A673 (cell line): ENCODE measurements around the gene LRRC4. TPM values are rescaled to one million over a fixed set of nuclear protein-coding genes. Genes with fewer than 3 reads are reported as not detected.

Experiments used
- BruUV-seq: library from RNA; stranded (reverse); fragments of 400-500 nt; replicated peaks from 2 replicates; lab custom pipeline; 2021; lab: Mats Ljungman, UMichigan
- CTCF ChIA-PET: fragments of 300-600 bp; sonication (Branson Sonifier 250); formaldehyde crosslinking; loops from one replicate; lab custom pipeline; 2022; ENCODE audit warnings: antibody characterized with exemption; lab: Charles Lee
- POLR2A ChIA-PET: fragments of 300-600 bp; sonication (Branson Sonifier 250); formaldehyde crosslinking; loops from one replicate; lab custom pipeline; 2022; ENCODE audit warnings: antibody characterized with exemption; ENCODE audit not compliant: low non-redundant PET; lab: Charles Lee
- DNase-seq: peaks from one replicate; pipeline ENCODE4 v3.0.0-alpha.2; 2015; ENCODE audit warnings: low spot score
- H3K27ac ChIP-seq: fragments of 200-600 bp; sonication (generic); 2 replicates; pipeline ENCODE4 v1.5.1; 2016; ENCODE audit warnings: mixed run types, low read depth, mild to moderate bottlenecking, mixed read lengths, antibody characterized with exemption, low read length; ENCODE audit not compliant: poor library complexity, severe bottlenecking
- H3K27me3 ChIP-seq: fragments of 200-600 bp; sonication (generic); replicated peaks from 2 replicates; pipeline ENCODE4 v1.6.1; 2017; ENCODE audit warnings: mixed run types, low read depth, mild to moderate bottlenecking, mixed read lengths, antibody characterized with exemption, low read length; ENCODE audit not compliant: insufficient read depth, poor library complexity
- H3K36me3 ChIP-seq: fragments of 200-600 bp; sonication (generic); 2 replicates; pipeline ENCODE4 v1.6.1; 2016; ENCODE audit warnings: mixed run types, mild to moderate bottlenecking, mixed read lengths, antibody characterized with exemption, low read length; ENCODE audit not compliant: insufficient read depth, poor library complexity, severe bottlenecking
- H3K4me1 ChIP-seq: fragments of 200-600 bp; sonication (generic); 2 replicates; pipeline ENCODE4 v1.6.1; 2017; ENCODE audit warnings: mixed run types, mild to moderate bottlenecking, mixed read lengths, antibody characterized with exemption, low read length; ENCODE audit not compliant: insufficient read depth, poor library complexity, severe bottlenecking
- H3K4me3 ChIP-seq: fragments of 200-600 bp; sonication (generic); 2 replicates; pipeline ENCODE4 v1.5.1; 2016; ENCODE audit warnings: low read depth, mixed run types, mild to moderate bottlenecking, mixed read lengths, low read length; ENCODE audit not compliant: poor library complexity, severe bottlenecking
- H3K9me3 ChIP-seq: fragments of 200-600 bp; sonication (generic); 2 replicates; pipeline ENCODE4 v1.6.1; 2016; ENCODE audit warnings: mixed run types, low read depth, mild to moderate bottlenecking, mixed read lengths, antibody characterized with exemption, low read length; ENCODE audit not compliant: poor library complexity, severe bottlenecking
- EZH2 ChIP-seq: fragments of 200-600 bp; sonication (generic); IDR thresholded peaks from 2 replicates; pipeline ENCODE4 v1.6.1; 2017; ENCODE audit warnings: borderline replicate concordance, low read depth, mild to moderate bottlenecking, mixed read lengths, antibody characterized with exemption, low read length; ENCODE audit not compliant: poor library complexity, severe bottlenecking
- intact Hi-C: fragments of 100-400 bp; cut with micrococcal nuclease; formaldehyde crosslinking; loops from one replicate; pipeline ENCODE4 v1.10.0; 2022; ENCODE audit not compliant: unreplicated experiment
- total RNA-seq: library from RNA; stranded (reverse); gene quantifications from 2 replicates; pipeline ENCODE4 v1.2.3, GENCODE V29; 2021
- TF ChIP-seq, protein P1 (sequence below): fragments of 300-800, 200-600 bp; sonication (generic); conservative IDR thresholded peaks from 2 replicates; pipeline ENCODE4 v1.5.1; 2017; ENCODE audit warnings: low read depth, mild to moderate bottlenecking, antibody characterized with exemption, low read length, moderate library complexity, mixed read lengths

LRRC4 gene
- total RNA-seq, 1 experiment from 2014 or later = 16.1 TPM

DNA sequence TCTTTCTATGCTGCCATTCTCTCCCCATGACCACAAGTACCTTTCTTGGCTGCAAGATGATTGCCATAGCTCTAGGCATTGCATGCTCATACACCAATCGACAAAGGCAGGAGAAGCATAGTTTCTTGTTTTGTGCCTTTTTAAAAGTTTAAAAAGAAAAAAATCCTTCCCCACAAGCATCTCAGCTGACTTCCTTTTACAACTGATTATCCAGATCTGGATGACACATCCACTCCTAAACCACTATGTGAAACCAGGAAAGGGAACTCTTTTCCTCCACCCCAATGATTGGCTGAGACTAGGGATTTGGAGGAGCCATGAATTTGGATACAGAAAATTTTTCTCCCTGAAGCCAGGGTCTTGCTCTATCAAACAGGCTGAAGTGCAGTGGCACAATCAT is 14.5 kb upstream of the LRRC4 start:
- POLR2A ChIA-PET = no interaction called here
- BruUV-seq = no TSS peak
- no peak for DNase-seq
- Histone ChIP-seq H3K9me3 (no peaks in the 10 kb centered on the region), H3K27me3 (no peaks in the 10 kb centered on the region), H3K36me3 (no peaks in the 10 kb centered on the region), H3K4me1 (no peaks in the 10 kb centered on the region), H3K4me3 (no peak overlapping the region), H3K27ac (no peak overlapping the region)
- CTCF ChIA-PET = no interaction called here
- intact Hi-C loops = no loop called here
- no peak for TF ChIP-seq EZH2
- TF ChIP-seq, protein P1, sequence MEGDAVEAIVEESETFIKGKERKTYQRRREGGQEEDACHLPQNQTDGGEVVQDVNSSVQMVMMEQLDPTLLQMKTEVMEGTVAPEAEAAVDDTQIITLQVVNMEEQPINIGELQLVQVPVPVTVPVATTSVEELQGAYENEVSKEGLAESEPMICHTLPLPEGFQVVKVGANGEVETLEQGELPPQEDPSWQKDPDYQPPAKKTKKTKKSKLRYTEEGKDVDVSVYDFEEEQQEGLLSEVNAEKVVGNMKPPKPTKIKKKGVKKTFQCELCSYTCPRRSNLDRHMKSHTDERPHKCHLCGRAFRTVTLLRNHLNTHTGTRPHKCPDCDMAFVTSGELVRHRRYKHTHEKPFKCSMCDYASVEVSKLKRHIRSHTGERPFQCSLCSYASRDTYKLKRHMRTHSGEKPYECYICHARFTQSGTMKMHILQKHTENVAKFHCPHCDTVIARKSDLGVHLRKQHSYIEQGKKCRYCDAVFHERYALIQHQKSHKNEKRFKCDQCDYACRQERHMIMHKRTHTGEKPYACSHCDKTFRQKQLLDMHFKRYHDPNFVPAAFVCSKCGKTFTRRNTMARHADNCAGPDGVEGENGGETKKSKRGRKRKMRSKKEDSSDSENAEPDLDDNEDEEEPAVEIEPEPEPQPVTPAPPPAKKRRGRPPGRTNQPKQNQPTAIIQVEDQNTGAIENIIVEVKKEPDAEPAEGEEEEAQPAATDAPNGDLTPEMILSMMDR = no peak

DNA sequence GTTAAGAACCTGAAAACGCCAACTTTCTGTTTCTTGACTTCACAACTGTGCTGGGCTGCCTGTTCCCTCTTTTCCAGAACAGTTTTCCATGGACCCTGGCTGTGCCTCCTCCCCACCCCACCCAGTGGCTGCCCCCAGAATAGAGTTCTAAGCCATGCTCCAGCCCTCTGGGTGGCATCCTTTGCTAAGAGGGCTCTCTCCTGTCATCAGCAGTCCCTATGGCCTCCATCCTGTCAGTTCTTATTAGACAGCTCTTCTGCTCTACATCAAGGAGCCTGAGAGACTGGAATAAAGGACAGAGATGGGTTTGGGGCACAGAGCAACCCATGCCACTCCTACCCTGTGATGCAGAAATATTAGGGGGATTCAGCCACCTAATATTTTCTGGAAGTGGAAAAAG is 13.9 kb upstream of the LRRC4 start:
- BruUV-seq = no TSS peak
- CTCF ChIA-PET = no interaction called here
- Histone ChIP-seq H3K9me3 (no peaks in the 10 kb centered on the region), H3K27me3 (no peaks in the 10 kb centered on the region), H3K27ac (no peak overlapping the region), H3K4me3 (no peak overlapping the region), H3K4me1 (no peaks in the 10 kb centered on the region), H3K36me3 (no peaks in the 10 kb centered on the region)
- intact Hi-C loops = no loop called here
- DNase-seq = no peak
- TF ChIP-seq, protein P1 = no peak
- no peak for TF ChIP-seq EZH2
- POLR2A ChIA-PET = no interaction called here

- intact Hi-C loops = no loop called here
- Histone ChIP-seq H3K27ac (no peak overlapping the region), H3K4me1 (no peaks in the 10 kb centered on the region), H3K9me3 (no peaks in the 10 kb centered on the region), H3K4me3 (no peak overlapping the region), H3K36me3 (no peaks in the 10 kb centered on the region), H3K27me3 (no peaks in the 10 kb centered on the region)
- BruUV-seq = no TSS peak
- CTCF ChIA-PET = no interaction called here
- TF ChIP-seq, protein P1 = no peak
- TF ChIP-seq EZH2 = no peak
- no peak for DNase-seq
- POLR2A ChIA-PET = no interaction called here
Observed at GRCh38 chr7:128044064-128044463, 12.8 kb upstream of the LRRC4 start.
